Chondrocyte (in vitro differentiated cells): ENCODE measurements around the gene DENND4A. TPM values are rescaled to one million over a fixed set of nuclear protein-coding genes. Genes with fewer than 3 reads are reported as not detected.
"Not testable (repeated sequence)": the region's sequence is repeated elsewhere in the genome, so short reads cannot be mapped to it uniquely, and the experiment has no call there.

Source experiments
- DNase-seq: peaks from one replicate; pipeline ENCODE4 v3.0.0; 2021; ENCODE audit warnings: mixed read lengths, low spot score
- H3K27ac Mint-ChIP-seq: one replicate; pipeline ENCODE4 v1.8.0; 2021; ENCODE audit warnings: mild to moderate bottlenecking, moderate library complexity, mixed read lengths; ENCODE audit not compliant: unreplicated experiment
- H3K27me3 Mint-ChIP-seq: 2 replicates; pipeline ENCODE4 v1.8.0; 2021; ENCODE audit warnings: low read depth, mixed read lengths
- H3K36me3 Mint-ChIP-seq: 2 replicates; pipeline ENCODE4 v1.8.0; 2021; ENCODE audit warnings: low read depth, mixed read lengths
- H3K4me1 Mint-ChIP-seq: 2 replicates; pipeline ENCODE4 v1.8.0; 2021; ENCODE audit warnings: low read depth, mild to moderate bottlenecking, mixed read lengths
- H3K4me3 Mint-ChIP-seq: one replicate; pipeline ENCODE4 v1.8.0; 2021; ENCODE audit warnings: mild to moderate bottlenecking, moderate library complexity, mixed read lengths; ENCODE audit not compliant: unreplicated experiment
- H3K9me3 Mint-ChIP-seq: 2 replicates; pipeline ENCODE4 v1.8.0; 2021; ENCODE audit warnings: low read depth, mixed read lengths
- total RNA-seq: library from RNA; stranded (reverse); gene quantifications from 3 replicates; pipeline ENCODE4 v1.2.1, GENCODE V29; 2021
- TF ChIP-seq, protein P1 (sequence below): fragments of 200-600 bp; sonication (generic); IDR thresholded peaks from 2 replicates; pipeline ENCODE4 v1.5.0; 2021; ENCODE audit warnings: antibody characterized with exemption, mild to moderate bottlenecking, moderate library complexity

DENND4A gene
- total RNA-seq, 1 donor from 2014 or later: 9.7 TPM

DNA sequence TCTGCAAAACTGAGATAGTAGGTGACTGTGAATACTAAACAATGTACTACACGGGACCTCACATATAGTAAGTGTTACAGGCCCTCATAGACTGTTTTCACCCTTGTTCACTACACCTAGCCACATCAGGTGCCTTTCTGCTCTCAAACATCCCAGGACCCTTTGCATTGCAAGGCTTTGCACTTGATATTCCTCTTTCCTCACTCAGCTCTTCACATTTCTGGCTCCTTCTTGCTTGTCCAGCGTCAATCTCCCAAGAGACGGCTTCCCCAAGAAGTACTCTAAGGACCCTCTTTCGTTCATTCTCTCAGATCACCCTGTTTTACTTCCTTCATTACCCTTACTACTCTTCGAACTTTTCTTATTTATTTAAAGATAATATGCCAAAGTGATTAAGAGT lies 10.0 kb downstream of the DENND4A start:
- no peaks in the 10 kb centered on the region for H3K27me3 Mint-ChIP-seq
- H3K27ac Mint-ChIP-seq: no peak overlapping the region
- H3K4me1 Mint-ChIP-seq: peaks cover under 1% of the 10 kb centered on the region
- no peaks in the 10 kb centered on the region for H3K9me3 Mint-ChIP-seq
- DNase-seq: no peak
- no peaks in the 10 kb centered on the region for H3K36me3 Mint-ChIP-seq
- H3K4me3 Mint-ChIP-seq: no peak overlapping the region
- TF ChIP-seq, protein P1, sequence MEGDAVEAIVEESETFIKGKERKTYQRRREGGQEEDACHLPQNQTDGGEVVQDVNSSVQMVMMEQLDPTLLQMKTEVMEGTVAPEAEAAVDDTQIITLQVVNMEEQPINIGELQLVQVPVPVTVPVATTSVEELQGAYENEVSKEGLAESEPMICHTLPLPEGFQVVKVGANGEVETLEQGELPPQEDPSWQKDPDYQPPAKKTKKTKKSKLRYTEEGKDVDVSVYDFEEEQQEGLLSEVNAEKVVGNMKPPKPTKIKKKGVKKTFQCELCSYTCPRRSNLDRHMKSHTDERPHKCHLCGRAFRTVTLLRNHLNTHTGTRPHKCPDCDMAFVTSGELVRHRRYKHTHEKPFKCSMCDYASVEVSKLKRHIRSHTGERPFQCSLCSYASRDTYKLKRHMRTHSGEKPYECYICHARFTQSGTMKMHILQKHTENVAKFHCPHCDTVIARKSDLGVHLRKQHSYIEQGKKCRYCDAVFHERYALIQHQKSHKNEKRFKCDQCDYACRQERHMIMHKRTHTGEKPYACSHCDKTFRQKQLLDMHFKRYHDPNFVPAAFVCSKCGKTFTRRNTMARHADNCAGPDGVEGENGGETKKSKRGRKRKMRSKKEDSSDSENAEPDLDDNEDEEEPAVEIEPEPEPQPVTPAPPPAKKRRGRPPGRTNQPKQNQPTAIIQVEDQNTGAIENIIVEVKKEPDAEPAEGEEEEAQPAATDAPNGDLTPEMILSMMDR: no peak

- H3K9me3 Mint-ChIP-seq, H3K4me1 Mint-ChIP-seq, H3K4me3 Mint-ChIP-seq, H3K27me3 Mint-ChIP-seq, DNase-seq, H3K27ac Mint-ChIP-seq, H3K36me3 Mint-ChIP-seq: not testable (repeated sequence)
Measured at GRCh38 chr15:65778701-65779100, 13.4 kb downstream of the DENND4A start.

- no peak for DNase-seq
- Mint-ChIP-seq H3K36me3 (no peaks in the 10 kb centered on the region), H3K27me3 (no peaks in the 10 kb centered on the region), H3K4me3 (no peak overlapping the region), H3K4me1 (no peaks in the 10 kb centered on the region), H3K27ac (no peak overlapping the region), H3K9me3 (no peaks in the 10 kb centered on the region)
- TF ChIP-seq, protein P1: no peak
Measured at GRCh38 chr15:65778269-65778668, 13.8 kb downstream of the DENND4A start.

GRCh38 chr15:65777843-65778242 lies 14.2 kb downstream of the DENND4A start:
- no peak for DNase-seq
- Mint-ChIP-seq H3K27me3 (no peaks in the 10 kb centered on the region), H3K36me3 (no peaks in the 10 kb centered on the region), H3K27ac (no peak overlapping the region), H3K4me1 (no peaks in the 10 kb centered on the region), H3K4me3 (no peak overlapping the region), H3K9me3 (no peaks in the 10 kb centered on the region)
- TF ChIP-seq, protein P1: no peak

- no peak for DNase-seq
- Mint-ChIP-seq H3K36me3 (no peaks in the 10 kb centered on the region), H3K4me1 (no peaks in the 10 kb centered on the region), H3K27me3 (no peaks in the 10 kb centered on the region), H3K9me3 (no peaks in the 10 kb centered on the region), H3K27ac (no peak overlapping the region), H3K4me3 (no peak overlapping the region)
- TF ChIP-seq, protein P1: no peak
Measured at GRCh38 chr15:65777053-65777452, 15.0 kb downstream of the DENND4A start.

GRCh38 chr15:65773386-65774111 lies 18.5 kb downstream of the DENND4A start:
- no peaks in the 10 kb centered on the region for H3K36me3 Mint-ChIP-seq
- H3K27ac Mint-ChIP-seq: no peak overlapping the region
- no peaks in the 10 kb centered on the region for H3K27me3 Mint-ChIP-seq
- no peak for DNase-seq
- no peaks in the 10 kb centered on the region for H3K4me1 Mint-ChIP-seq
- no peak overlapping the region for H3K4me3 Mint-ChIP-seq
- TF ChIP-seq, protein P1: no peak
- no peaks in the 10 kb centered on the region for H3K9me3 Mint-ChIP-seq
